Kidney (tissue), 14 donors: ENCODE data around the gene ACP1. TPM values are rescaled to one million over a fixed set of nuclear protein-coding genes. Genes with fewer than 3 reads are reported as not detected.

ENCODE experiments used
- DNase-seq, 5 donors: peaks; one replicate each; pipeline ENCODE4 v3.0.0-alpha.2; 2013 to 2020
- FAIRE-seq: peaks from 2 replicates; lab custom pipeline; 2012; peaks lifted over from hg19 to GRCh38; lab: Jason Lieb, UNC
- H3K27ac ChIP-seq, 2 donors: one replicate each; pipeline ENCODE4 v1.7.0; 2013; ENCODE audit warnings: low read depth in 2 of 2, low read length in 2 of 2, inconsistent platforms in 1 of 2
- H3K27me3 ChIP-seq: one replicate; pipeline ENCODE4 v1.7.1; 2013; ENCODE audit warnings: low read length, inconsistent platforms; ENCODE audit not compliant: control insufficient read depth, insufficient read depth
- H3K36me3 ChIP-seq, 3 donors: one replicate each; pipeline versions ENCODE4 v1.7.0 to v1.7.1; 2013; ENCODE audit warnings: low read length in 3 of 3, control low read depth in 1 of 3, inconsistent platforms in 1 of 3; ENCODE audit not compliant: insufficient read depth in 3 of 3, control insufficient read depth in 2 of 3
- H3K4me1 ChIP-seq, 3 donors: one replicate each; pipeline versions ENCODE4 v1.7.0 to v1.7.1; 2013; ENCODE audit warnings: low read length in 3 of 3, inconsistent platforms in 1 of 3, low read depth in 1 of 3; ENCODE audit not compliant: control insufficient read depth in 2 of 3, insufficient read depth in 2 of 3
- H3K4me3 ChIP-seq, 3 donors: one replicate each; pipeline versions ENCODE4 v1.7.0 to v1.8.1; 2013; ENCODE audit warnings: low read length in 3 of 3, control low read depth in 1 of 3, inconsistent platforms in 1 of 3
- H3K9ac ChIP-seq, 3 donors: one replicate each; pipeline versions ENCODE4 v1.7.0 to v1.7.1; 2013; ENCODE audit warnings: low read length in 3 of 3, control low read depth in 1 of 3, inconsistent platforms in 1 of 3
- H3K9me3 ChIP-seq, 3 donors: one replicate each; pipeline versions ENCODE4 v1.7.0 to v1.7.1; 2013; ENCODE audit warnings: low read length in 3 of 3, control low read depth in 1 of 3, inconsistent platforms in 1 of 3; ENCODE audit not compliant: control insufficient read depth in 2 of 3, insufficient read depth in 1 of 3
- CTCF ChIP-seq: IDR thresholded peaks from 3 replicates; pipeline ENCODE4 v1.5.1; 2012; ENCODE audit warnings: mild to moderate bottlenecking, moderate library complexity, borderline replicate concordance; ENCODE audit not compliant: insufficient read depth; ENCODE audit errors: extremely low read depth
- intact Hi-C: fragments of 100-400 bp; cut with DNase I; formaldehyde crosslinking; loops from one replicate; pipeline ENCODE4 v1.11.1; 2022
- polyA plus RNA-seq: library from polyadenylated mRNA; stranded (reverse); fragments of 350-450 nt; fragmentation: Illumina TruSeq; extraction: RNeasy Lipid Tissue Mini Kit (QIAGEN cat#74804); gene quantifications from one replicate; pipeline ENCODE4 v1.2.3, GENCODE V29; 2014; ENCODE audit warnings: low read depth, low replicate concordance; ENCODE audit not compliant: insufficient read depth
- total RNA-seq: library from RNA; stranded (reverse); fragmentation: NEBNext Ultra II Directional; extraction: Animal tissue kit (Norgen Biotek cat#: 25700); gene quantifications from one replicate; pipeline ENCODE4 v1.2.1, GENCODE V29; 2021
- donor health status: control.
- donor health status: control.
- donor health status: control.
- donor health status: control.
- donor health status: control.
- donor health status: DM: yes; HTN: yes; CAD: no.
- donor health status: Normal renal cell carcinoma (clear cell type).

ACP1 gene
- total and polyA plus RNA-seq, 2 donors from 2014 or later = 75.1 to 122 TPM

GRCh38 chr2:246489-247144 is 18.1 kb upstream of the ACP1 start:
- no peak overlapping the region for H3K4me3 ChIP-seq
- DNase-seq (peak in 2 of 5 donors; percentile 81 to 84), FAIRE-seq (no peak)
- H3K36me3 ChIP-seq = peaks cover 12 to 56% (median 29%) of the 10 kb centered on the region in 3 donors
- no peak overlapping the region for H3K27ac ChIP-seq
- TF ChIP-seq CTCF = peak; percentile 65
- intact Hi-C loops = no loop called here
- H3K4me1 ChIP-seq = no peaks in the 10 kb centered on the region
- H3K9me3 ChIP-seq = peaks cover 0 to 3% (median 3%) of the 10 kb centered on the region in 3 donors
- no peaks in the 10 kb centered on the region for H3K27me3 ChIP-seq
- H3K9ac ChIP-seq = no peak overlapping the region

GRCh38 chr2:248724-249123 is 16.0 kb upstream of the ACP1 start:
- DNase-seq (no peak), FAIRE-seq (no peak)
- Histone ChIP-seq H3K4me3 (no peak overlapping the region), H3K27me3 (no peaks in the 10 kb centered on the region), H3K9ac (no peak overlapping the region), H3K36me3 (peaks cover 8 to 43% (median 21%) of the 10 kb centered on the region in 3 donors), H3K27ac (no peak overlapping the region), H3K4me1 (no peaks in the 10 kb centered on the region), H3K9me3 (no peaks in the 10 kb centered on the region)
- TF ChIP-seq CTCF = no peak
- intact Hi-C loops = no loop called here

- no peak overlapping the region for H3K4me3 ChIP-seq
- H3K9me3 ChIP-seq = no peaks in the 10 kb centered on the region
- no peak for TF ChIP-seq CTCF
- intact Hi-C loops = no loop called here
- peaks cover 0 to 3% (median 0%) of the 10 kb centered on the region in 3 donors for H3K4me1 ChIP-seq
- H3K36me3 ChIP-seq = peaks cover 4 to 38% (median 18%) of the 10 kb centered on the region in 3 donors
- FAIRE-seq (no peak), DNase-seq (no peak)
- no peak overlapping the region for H3K9ac ChIP-seq
- no peak overlapping the region for H3K27ac ChIP-seq
- H3K27me3 ChIP-seq = no peaks in the 10 kb centered on the region
Observed at GRCh38 chr2:249538-250042, 15.2 kb upstream of the ACP1 start.
